HCT116 (cell line): ENCODE data around the gene USP48. TPM values are rescaled to one million over a fixed set of nuclear protein-coding genes. Genes with fewer than 3 reads are reported as not detected.
"Not testable (repeated sequence)": the region's sequence is repeated elsewhere in the genome, so short reads cannot be mapped to it uniquely, and the experiment has no call there.

Experiments used
- ATAC-seq: fragments of 200-7000 bp; cut with Tn5 transposase; 2 replicates; pipeline ENCODE4 v1.9.1; 2020; ENCODE audit warnings: mild to moderate bottlenecking, moderate library complexity
- BruUV-seq: library from RNA; stranded (reverse); fragments of 400-500 nt; replicated peaks from 2 replicates; lab custom pipeline; 2021; lab: Mats Ljungman, UMichigan
- CTCF ChIA-PET: fragments of 300-600 bp; sonication (Branson Sonifier 250); formaldehyde crosslinking; loops from one replicate; lab custom pipeline; 2021; ENCODE audit warnings: antibody characterized with exemption; lab: Charles Lee
- POLR2A ChIA-PET: fragments of 300-600, 350-600 bp; sonication (Branson Sonifier 250); formaldehyde crosslinking; loops from one replicate; lab custom pipeline; 2021; ENCODE audit warnings: antibody characterized with exemption; lab: Charles Lee
- RAD21 ChIA-PET, 2 experiments: fragments of 300-600 bp; sonication (Branson Sonifier 250); formaldehyde crosslinking; loops; one replicate each; lab custom pipeline; 2023; ENCODE audit warnings: low total read pairs in 2 of 2; ENCODE audit not compliant: uncharacterized antibody in 2 of 2, unreplicated experiment in 2 of 2, low non-redundant PET in 1 of 2; lab: Charles Lee
- DNase-seq: peaks from one replicate; pipeline ENCODE4 v3.0.0-alpha.2; 2010; ENCODE audit warnings: low read depth, low spot score
- H2AFZ ChIP-seq: fragments of 200-600 bp; shearing (Covaris generic), sonication (generic); 2 replicates; pipeline ENCODE4 v1.6.1; 2017; ENCODE audit warnings: low read depth, mixed run types, mixed read lengths, antibody characterized with exemption, low read length; ENCODE audit not compliant: poor library complexity, severe bottlenecking
- H3K27ac ChIP-seq: 2 replicates; pipeline ENCODE4 v1.5.1; 2012; ENCODE audit warnings: low read depth, low read length
- H3K27me3 ChIP-seq: fragments of 200-600 bp; sonication (generic); 2 replicates; pipeline ENCODE4 v1.6.1; 2016; ENCODE audit warnings: mixed run types, low read length, mixed read lengths; ENCODE audit not compliant: insufficient read depth
- H3K36me3 ChIP-seq, 2 experiments: fragments of 200-500 bp in 1 of 2; fragments of 200-600 bp in 1 of 2; sonication (Bioruptor generic) in 1 of 2; sonication (generic) in 1 of 2; 2 replicates each; pipeline versions ENCODE4 v1.5.1 to v1.6.1; 2014 to 2016; ENCODE audit warnings: low read length in 2 of 2, inconsistent platforms in 1 of 2, mixed read lengths in 1 of 2, mixed run types in 1 of 2; ENCODE audit not compliant: insufficient read depth in 2 of 2, control insufficient read depth in 1 of 2
- H3K4me1 ChIP-seq, 2 experiments: fragments of 200-600 bp in 1 of 2; sonication (generic) in 1 of 2; 2 replicates each; pipeline versions ENCODE4 v1.5.1 to v1.6.1; 2012 to 2017; ENCODE audit warnings: low read length in 2 of 2, inconsistent platforms in 1 of 2, mild to moderate bottlenecking in 1 of 2, mixed read lengths in 1 of 2, mixed run types in 1 of 2, moderate library complexity in 1 of 2; ENCODE audit not compliant: insufficient read depth in 2 of 2, control insufficient read depth in 1 of 2
- H3K4me2 ChIP-seq: fragments of 200-600 bp; sonication (generic); 2 replicates; pipeline ENCODE4 v1.6.1; 2017; ENCODE audit warnings: mixed run types, low read length, mixed read lengths
- H3K4me3 ChIP-seq, 2 experiments: fragments of 200-600 bp in 1 of 2; sonication (generic) in 1 of 2; replicated peaks in 1 of 2; 2 replicates each; pipeline ENCODE4 v1.5.1; 2011 to 2016; ENCODE audit warnings: low read length in 2 of 2, control low read depth in 1 of 2, low read depth in 1 of 2, mild to moderate bottlenecking in 1 of 2, mixed read lengths in 1 of 2, mixed run types in 1 of 2
- H3K79me2 ChIP-seq: fragments of 200-600 bp; sonication (generic); 2 replicates; pipeline ENCODE4 v1.6.1; 2017; ENCODE audit warnings: mild to moderate bottlenecking, mixed run types, low read length, moderate library complexity, mixed read lengths; ENCODE audit not compliant: insufficient read depth
- H3K9ac ChIP-seq: fragments of 200-600 bp; sonication (generic); 2 replicates; pipeline ENCODE4 v1.6.1; 2016; ENCODE audit warnings: low read length, mixed read lengths
- H3K9me2 ChIP-seq: fragments of 200-600 bp; sonication (generic), shearing (Covaris generic); 2 replicates; pipeline ENCODE4 v1.6.1; 2017; ENCODE audit warnings: mixed run types, mild to moderate bottlenecking, moderate library complexity; ENCODE audit not compliant: insufficient read depth
- H3K9me3 ChIP-seq, 2 experiments: fragments of 200-500 bp in 1 of 2; fragments of 200-600 bp in 1 of 2; sonication (Bioruptor generic) in 1 of 2; sonication (generic) in 1 of 2; 2 replicates each; pipeline ENCODE4 v1.6.1; 2014 to 2017; ENCODE audit warnings: low read length in 2 of 2, mixed read lengths in 2 of 2, inconsistent platforms in 1 of 2, low read depth in 1 of 2, mild to moderate bottlenecking in 1 of 2, mixed run types in 1 of 2, moderate library complexity in 1 of 2; ENCODE audit not compliant: control insufficient read depth in 1 of 2, insufficient read depth in 1 of 2
- H4K20me1 ChIP-seq: fragments of 200-600 bp; sonication (generic), shearing (Covaris generic); 2 replicates; pipeline ENCODE4 v1.6.1; 2017; ENCODE audit warnings: mixed run types, mild to moderate bottlenecking, moderate library complexity; ENCODE audit not compliant: insufficient read depth
- CEBPB ChIP-seq: IDR thresholded peaks from 2 replicates; pipeline ENCODE4 v1.6.1; 2012; ENCODE audit warnings: low read depth
- EGR1 ChIP-seq: IDR thresholded peaks from 2 replicates; pipeline ENCODE4 v1.6.1; 2012; ENCODE audit warnings: low read depth
- ELF1 ChIP-seq: IDR thresholded peaks from 2 replicates; pipeline ENCODE4 v1.6.1; 2012; ENCODE audit warnings: low read depth, borderline replicate concordance
- EZH2 ChIP-seq: fragments of 200-600 bp; sonication (generic); IDR thresholded peaks from 2 replicates; pipeline ENCODE4 v1.6.1; 2017; ENCODE audit warnings: antibody characterized with exemption, mixed run types
- FOSL1 ChIP-seq: IDR thresholded peaks from 2 replicates; pipeline ENCODE4 v1.6.1; 2012; ENCODE audit warnings: low read depth
- POLR2AphosphoS5 ChIP-seq: IDR thresholded peaks from 2 replicates; pipeline ENCODE4 v1.6.1; 2011; ENCODE audit warnings: mild to moderate bottlenecking, low read depth, low read length, moderate library complexity
- RAD21 ChIP-seq: IDR thresholded peaks from 2 replicates; pipeline ENCODE4 v1.6.1; 2012; ENCODE audit warnings: low read depth, mild to moderate bottlenecking
- REST ChIP-seq: IDR thresholded peaks from 2 replicates; pipeline ENCODE4 v1.6.1; 2012; ENCODE audit warnings: low read depth
- SIN3A ChIP-seq: IDR thresholded peaks from 2 replicates; pipeline ENCODE4 v1.6.1; 2012; ENCODE audit warnings: low read depth
- TCF7L2 ChIP-seq: IDR thresholded peaks from 2 replicates; pipeline ENCODE4 v1.7.0; 2011; ENCODE audit warnings: borderline replicate concordance, inconsistent platforms; ENCODE audit not compliant: insufficient read depth, insufficient read length; ENCODE audit errors: extremely low read depth
- ZFX ChIP-seq: fragments of 450-650 bp; IDR thresholded peaks from 2 replicates; pipeline ENCODE4 v1.6.1; 2017
- ZNF274 ChIP-seq: fragments of 200-500 bp; sonication (Bioruptor generic); IDR thresholded peaks from 2 replicates; pipeline ENCODE4 v1.6.1; 2014; ENCODE audit warnings: mild to moderate bottlenecking, low read depth, low read length, inconsistent platforms
- intact Hi-C: fragments of 100-400 bp; cut with micrococcal nuclease; formaldehyde crosslinking; loops from 2 replicates; pipeline ENCODE4 v1.10.0; 2022
- total RNA-seq: library from RNA; stranded (reverse); gene quantifications from one replicate; pipeline ENCODE4 v1.2.1, GENCODE V29; 2021; ENCODE audit not compliant: unreplicated experiment

USP48 gene
- total RNA-seq, 1 experiment from 2014 or later, result 54.8 TPM

DNA sequence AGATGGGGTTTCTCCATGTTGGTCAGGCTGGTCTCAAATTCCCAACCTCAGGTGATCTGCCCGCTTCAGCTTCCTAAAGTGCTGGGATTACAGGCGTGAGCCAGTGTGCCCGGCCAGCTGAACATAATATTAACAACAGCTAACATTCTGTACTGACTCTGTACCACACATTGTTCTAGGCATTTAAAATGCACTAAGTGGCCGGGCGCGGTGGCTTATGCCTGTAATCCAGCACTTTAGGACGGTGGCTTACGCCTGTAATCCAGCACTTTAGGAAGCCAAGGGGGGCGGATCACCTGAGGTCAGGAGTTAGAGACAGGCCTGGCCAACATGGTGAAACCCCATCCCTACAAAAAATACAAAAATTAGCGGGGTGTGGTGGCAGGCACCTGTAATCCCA, 43.7 kb upstream of the USP48 start:
- RAD21 ChIA-PET, POLR2A ChIA-PET, BruUV-seq: not testable (repeated sequence)

DNA sequence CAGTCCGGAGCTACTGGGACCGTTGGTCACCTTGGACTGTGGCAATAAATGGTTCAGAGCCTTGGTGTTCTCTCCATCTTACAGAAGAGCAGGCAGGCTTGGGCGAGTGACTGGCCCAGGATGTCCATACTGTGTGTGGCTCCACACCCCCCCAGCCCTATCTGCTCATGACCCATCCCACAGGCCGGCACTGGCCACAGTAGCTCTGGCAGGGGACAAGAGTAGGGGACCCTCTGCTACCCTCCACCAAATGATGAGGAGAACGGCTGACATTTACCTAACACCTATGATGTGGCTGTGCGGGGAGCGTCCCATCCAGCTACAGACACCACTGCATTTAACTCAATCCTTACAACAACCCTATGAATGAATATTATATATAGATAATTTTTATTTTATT, 42.4 kb upstream of the USP48 start:
- H3K4me1 ChIP-seq, result no peaks in the 10 kb centered on the region
- H4K20me1 ChIP-seq, result no peaks in the 10 kb centered on the region
- intact Hi-C loops, result no loop called here
- TF ChIP-seq ZNF274, result no peak
- TF ChIP-seq ZFX, result no peak
- no peak for TF ChIP-seq ELF1
- no peak for TF ChIP-seq FOSL1
- TF ChIP-seq RAD21, result no peak
- no peak for TF ChIP-seq TCF7L2
- TF ChIP-seq POLR2AphosphoS5, result no peak
- TF ChIP-seq EGR1, result no peak
- no peak for TF ChIP-seq REST
- TF ChIP-seq SIN3A, result no peak
- no peak for TF ChIP-seq CEBPB
- TF ChIP-seq EZH2, result no peak
- no peaks in the 10 kb centered on the region for H3K79me2 ChIP-seq
- no peak overlapping the region for H3K4me3 ChIP-seq
- H3K27me3 ChIP-seq, result no peaks in the 10 kb centered on the region
- H3K9me3 ChIP-seq, result no peaks in the 10 kb centered on the region
- no peak overlapping the region for H3K4me2 ChIP-seq
- no peaks in the 10 kb centered on the region for H3K9me2 ChIP-seq
- DNase-seq (no peak), ATAC-seq (no peak)
- no TSS peak for BruUV-seq
- no peaks in the 10 kb centered on the region; a peak in 1 of 4 replicates for H3K36me3 ChIP-seq
- no peak overlapping the region for H3K9ac ChIP-seq
- H2AFZ ChIP-seq, result no peak overlapping the region
- no peak overlapping the region for H3K27ac ChIP-seq
- ChIA-PET POLR2A (no interaction called here), CTCF (no interaction called here), RAD21 (no interaction called here)

More for the DNA sequence above, 43.7 kb upstream of the USP48 start:
- H3K4me3 ChIP-seq, DNase-seq, H3K79me2 ChIP-seq, H3K9ac ChIP-seq, H3K27me3 ChIP-seq, intact Hi-C loops, ATAC-seq, H3K9me2 ChIP-seq, H3K27ac ChIP-seq, H3K4me1 ChIP-seq, H4K20me1 ChIP-seq, H3K36me3 ChIP-seq, H3K4me2 ChIP-seq, H3K9me3 ChIP-seq, CTCF ChIA-PET, H2AFZ ChIP-seq: not testable (repeated sequence)
